HepG2 (cell line): ENCODE data around the gene TCEANC2. TPM values are rescaled to one million over a fixed set of nuclear protein-coding genes. Genes with fewer than 3 reads are reported as not detected.

ENCODE experiments used
- ATAC-seq: fragments of 200-7000 bp; cut with Tn5 transposase; 3 replicates; pipeline ENCODE4 v1.9.1; 2020; ENCODE audit warnings: mild to moderate bottlenecking, moderate library complexity
- BruUV-seq: library from RNA; stranded (reverse); fragments of 400-500 nt; replicated peaks from 2 replicates; lab custom pipeline; 2021; lab: Mats Ljungman, UMichigan
- CTCF ChIA-PET: fragments of 300-600 bp; formaldehyde crosslinking; extraction: SDS; loops from one replicate; lab custom pipeline; 2021; ENCODE audit warnings: low total read pairs, inconsistent platforms, low intra/inter-chr PET ratio; lab: Yijun Ruan, JAX
- POLR2A ChIA-PET: fragments of 350-600 bp; sonication (Branson Sonifier 250); formaldehyde crosslinking; loops from one replicate; lab custom pipeline; 2020; ENCODE audit warnings: antibody characterized with exemption, inconsistent platforms; lab: Yijun Ruan, JAX
- DNase-seq: peaks from one replicate; pipeline ENCODE4 v3.0.0-alpha.2; 2015; ENCODE audit warnings: low spot score
- FAIRE-seq: peaks from 3 replicates; lab custom pipeline; 2011; peaks lifted over from hg19 to GRCh38; lab: Jason Lieb, UNC
- H2AFZ ChIP-seq: one replicate; pipeline ENCODE4 v1.6.1; 2011; ENCODE audit warnings: low read length, inconsistent platforms
- H3K27ac ChIP-seq: fragments of 300-600 bp; 3 replicates; pipeline ENCODE4 v1.8.0; 2011; ENCODE audit warnings: mixed run types, mild to moderate bottlenecking, mixed read lengths, low read length, inconsistent platforms; ENCODE audit not compliant: insufficient read depth; ENCODE audit errors: extremely low read length
- H3K27me3 ChIP-seq, 2 experiments: fragments of 200-600 bp in 1 of 2; 2 replicates in 1 of 2; 3 replicates in 1 of 2; pipeline versions ENCODE4 v1.6.0 to v1.8.0; 2011; ENCODE audit warnings: low read length in 2 of 2, mild to moderate bottlenecking in 2 of 2, moderate library complexity in 2 of 2, inconsistent platforms in 1 of 2; ENCODE audit not compliant: insufficient read depth in 2 of 2, control insufficient read depth in 1 of 2
- H3K36me3 ChIP-seq, 2 experiments: fragments of 200-600 bp in 1 of 2; replicated peaks in 1 of 2; 2 replicates in 1 of 2; 3 replicates in 1 of 2; pipeline versions ENCODE4 v1.5.1 to v1.8.0; 2011; ENCODE audit warnings: low read length in 2 of 2, inconsistent platforms in 1 of 2; ENCODE audit not compliant: insufficient read depth in 2 of 2, control insufficient read depth in 1 of 2
- H3K4me1 ChIP-seq: 2 replicates; pipeline ENCODE4 v1.5.1; 2012; ENCODE audit warnings: low read length, inconsistent platforms; ENCODE audit not compliant: insufficient read depth
- H3K4me2 ChIP-seq: 2 replicates; pipeline ENCODE4 v1.6.0; 2011; ENCODE audit warnings: low read depth, low read length, inconsistent platforms
- H3K4me3 ChIP-seq, 3 experiments: fragments of 200-600 bp in 1 of 3; sonication (generic), shearing (Covaris generic) in 1 of 3; replicated peaks in 1 of 3; 2 replicates each; pipeline ENCODE4 v1.5.1; 2011 to 2016; ENCODE audit warnings: low read length in 3 of 3, inconsistent platforms in 2 of 3, low read depth in 2 of 3, mild to moderate bottlenecking in 2 of 3, control low read depth in 1 of 3, mixed read lengths in 1 of 3; ENCODE audit not compliant: insufficient read depth in 1 of 3
- H3K79me2 ChIP-seq: one replicate; pipeline ENCODE4 v1.6.1; 2011; ENCODE audit warnings: low read length, inconsistent platforms; ENCODE audit not compliant: insufficient read depth
- H3K9ac ChIP-seq: 2 replicates; pipeline ENCODE4 v1.6.0; 2011; ENCODE audit warnings: mild to moderate bottlenecking, low read depth, low read length, inconsistent platforms; ENCODE audit not compliant: insufficient read depth
- H3K9me3 ChIP-seq: 2 replicates; pipeline ENCODE4 v1.5.1; 2012; ENCODE audit warnings: mild to moderate bottlenecking, low read length
- H4K20me1 ChIP-seq: 2 replicates; pipeline ENCODE4 v1.6.0; 2011; ENCODE audit warnings: inconsistent platforms, mild to moderate bottlenecking, low read length, moderate library complexity; ENCODE audit not compliant: insufficient read depth
- ARID5B ChIP-seq: IDR thresholded peaks from 2 replicates; pipeline ENCODE4 v1.4.0; 2020; ENCODE audit warnings: mild to moderate bottlenecking, missing genetic modification reagents
- BATF2 ChIP-seq: sonication (generic); formaldehyde crosslinking; IDR thresholded peaks from 2 replicates; pipeline ENCODE4 v1.8.0; 2022; ENCODE audit warnings: mild to moderate bottlenecking, missing genetic modification reagents, moderate library complexity
- CBX2 ChIP-seq, 2 experiments: fragments of 200-600 bp in 1 of 2; sonication (generic); formaldehyde crosslinking in 1 of 2; IDR thresholded peaks; 2 replicates each; pipeline versions ENCODE4 v1.7.0 to v1.8.1; 2018 to 2022; ENCODE audit warnings: low read depth in 2 of 2, low read length in 1 of 2, mild to moderate bottlenecking in 1 of 2, missing genetic modification reagents in 1 of 2
- WGBS: methylation state at CpG from one replicate; pipeline ENCODE4 v1.1.6; 2017; ENCODE audit warnings: low lambda C conversion rate; 5-methylcytosine and 5-hydroxymethylcytosine counted together
- in situ Hi-C: cut with HindIII; loops from 2 replicates; pipeline ENCODE4 v1.10.0; 2017; ENCODE audit warnings: low pct_unique_long_range_greater_than_20kb; ENCODE audit not compliant: extremely low pct_ligation_motif_present
- intact Hi-C: fragments of 100-400 bp; cut with micrococcal nuclease; formaldehyde crosslinking; loops from one replicate; pipeline ENCODE4 v1.10.0; 2022; ENCODE audit not compliant: unreplicated experiment
- polyA plus RNA-seq, 8 experiments: library from polyadenylated mRNA; depleted of rRNA in 3 of 8; stranded (reverse) in 7 of 8; unstranded in 1 of 8; fragments of >200 nt; fragmentation: Illumina TruSeq in 4 of 8; extraction: Trizol in 4 of 8; gene quantifications; 2 replicates each; pipeline versions ENCODE4 v1.2.1 to v1.2.3, GENCODE V29; 2011 to 2016; ENCODE audit warnings: low read depth in 4 of 8, missing spikeins in 1 of 8, mixed read lengths in 1 of 8; ENCODE audit not compliant: insufficient read depth in 1 of 8
- total RNA-seq, 5 experiments: library from RNA; depleted of rRNA; stranded (reverse); fragments of >200 nt; fragmentation: Illumina TruSeq; extraction: Trizol; gene quantifications; 2 replicates each; pipeline ENCODE4 v1.2.3, GENCODE V29; 2016; ENCODE audit warnings: low read depth in 1 of 5

Gene TCEANC2
- total and polyA plus RNA-seq, 2 of the 13 experiments (the other 11 are each of a cell fraction or from before 2014, with no cell fraction given), result 3.8 to 5.0 TPM

GRCh38 chr1:54086754-54087153 lies 33.3 kb downstream of the TCEANC2 start:
- in situ Hi-C loops (no loop called here), intact Hi-C loops (no loop called here)
- WGBS, result 96% methylated on average over 1 of the region's 1 CpG
- ChIA-PET CTCF (no interaction called here), POLR2A (no interaction called here)
- H4K20me1 ChIP-seq, result no peaks in the 10 kb centered on the region
- H3K27me3 ChIP-seq, result no peaks in the 10 kb centered on the region
- no peaks in the 10 kb centered on the region; a peak in 1 of 5 replicates for H3K36me3 ChIP-seq
- H3K79me2 ChIP-seq, result no peaks in the 10 kb centered on the region
- peaks cover 3% of the 10 kb centered on the region for H3K4me1 ChIP-seq
- ATAC-seq, result no peak
- no peak overlapping the region for H3K9ac ChIP-seq
- no TSS peak for BruUV-seq
- H3K4me3 ChIP-seq, result no peak overlapping the region
- no peak overlapping the region for H2AFZ ChIP-seq
- DNase-seq, result no peak
- H3K4me2 ChIP-seq, result no peak overlapping the region
- no peak for TF ChIP-seq CBX2 (IDR thresholded peaks at IDR 0.05; ENCODE audit: low read depth, low read length)
- TF ChIP-seq CBX2 (CRISPR knock-in tag; IDR thresholded peaks at IDR 0.05; ENCODE audit: low read depth), result no peak
- no peak for TF ChIP-seq BATF2 (CRISPR knock-in tag)
- no peak overlapping the region for H3K27ac ChIP-seq
- H3K9me3 ChIP-seq, result no peaks in the 10 kb centered on the region
- FAIRE-seq, result no peak

- FAIRE-seq (no peak), ATAC-seq (no peak), DNase-seq (no peak)
- H3K4me1 ChIP-seq, result peaks cover 9% of the 10 kb centered on the region; the same call in 1 of the 2 replicates
- CTCF ChIA-PET, result no interaction called here
- H2AFZ ChIP-seq, result no peak overlapping the region
- WGBS, result 95% methylated on average over 5 of the region's 5 CpGs
- no TSS peak for BruUV-seq
- no peaks in the 10 kb centered on the region for H3K27me3 ChIP-seq
- no peaks in the 10 kb centered on the region for H3K9me3 ChIP-seq
- no peak overlapping the region for H3K27ac ChIP-seq
- in situ Hi-C loops, result no loop called here
- H3K79me2 ChIP-seq, result no peaks in the 10 kb centered on the region
- no peaks in the 10 kb centered on the region; a peak in 1 of 5 replicates for H3K36me3 ChIP-seq
- no peaks in the 10 kb centered on the region for H4K20me1 ChIP-seq
- intact Hi-C loops, result no loop called here
- H3K4me2 ChIP-seq, result no peak overlapping the region
- no peak overlapping the region for H3K9ac ChIP-seq
- POLR2A ChIA-PET, result no interaction called here
- TF ChIP-seq ARID5B, result no peak
- H3K4me3 ChIP-seq, result no peak overlapping the region
Observed at GRCh38 chr1:54088385-54088784, 35.0 kb downstream of the TCEANC2 start.
